Chondrocyte (in vitro differentiated cells): Measurements from ENCODE around the gene RXRA. TPM values are rescaled to one million over a fixed set of nuclear protein-coding genes. Genes with fewer than 3 reads are reported as not detected.

ENCODE experiments used
- DNase-seq: peaks from one replicate; pipeline ENCODE4 v3.0.0; 2021; ENCODE audit warnings: mixed read lengths, low spot score
- H3K27ac Mint-ChIP-seq: one replicate; pipeline ENCODE4 v1.8.0; 2021; ENCODE audit warnings: mild to moderate bottlenecking, moderate library complexity, mixed read lengths; ENCODE audit not compliant: unreplicated experiment
- H3K27me3 Mint-ChIP-seq: 2 replicates; pipeline ENCODE4 v1.8.0; 2021; ENCODE audit warnings: low read depth, mixed read lengths
- H3K36me3 Mint-ChIP-seq: 2 replicates; pipeline ENCODE4 v1.8.0; 2021; ENCODE audit warnings: low read depth, mixed read lengths
- H3K4me1 Mint-ChIP-seq: 2 replicates; pipeline ENCODE4 v1.8.0; 2021; ENCODE audit warnings: low read depth, mild to moderate bottlenecking, mixed read lengths
- H3K4me3 Mint-ChIP-seq: one replicate; pipeline ENCODE4 v1.8.0; 2021; ENCODE audit warnings: mild to moderate bottlenecking, moderate library complexity, mixed read lengths; ENCODE audit not compliant: unreplicated experiment
- H3K9me3 Mint-ChIP-seq: 2 replicates; pipeline ENCODE4 v1.8.0; 2021; ENCODE audit warnings: low read depth, mixed read lengths
- total RNA-seq: library from RNA; stranded (reverse); gene quantifications from 3 replicates; pipeline ENCODE4 v1.2.1, GENCODE V29; 2021
- TF ChIP-seq, protein P1 (sequence below): fragments of 200-600 bp; sonication (generic); IDR thresholded peaks from 2 replicates; pipeline ENCODE4 v1.5.0; 2021; ENCODE audit warnings: antibody characterized with exemption, mild to moderate bottlenecking, moderate library complexity

Gene RXRA
- total RNA-seq, 1 donor from 2014 or later: 27.3 TPM

DNA sequence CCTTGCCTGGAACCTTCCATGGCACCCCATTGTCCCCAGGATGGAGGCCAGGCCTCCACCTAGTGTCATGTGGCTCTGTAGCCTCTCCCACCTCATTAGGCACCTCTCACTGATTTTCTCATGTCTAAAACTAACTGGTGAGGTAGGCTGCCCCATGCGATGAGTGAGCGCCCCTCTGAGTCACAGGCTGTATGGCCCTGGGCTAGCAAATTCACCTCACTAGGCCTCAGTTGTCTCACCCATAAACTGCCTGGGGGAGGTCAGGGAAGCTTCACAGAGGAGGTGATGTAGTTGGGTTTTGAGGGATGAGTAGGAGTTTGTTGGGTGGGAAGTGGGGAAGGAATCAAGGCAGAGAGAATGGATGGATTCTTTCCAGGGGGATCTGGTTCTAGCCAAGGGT, 8.8 kb downstream of the RXRA start:
- DNase-seq: no peak
- TF ChIP-seq, protein P1, sequence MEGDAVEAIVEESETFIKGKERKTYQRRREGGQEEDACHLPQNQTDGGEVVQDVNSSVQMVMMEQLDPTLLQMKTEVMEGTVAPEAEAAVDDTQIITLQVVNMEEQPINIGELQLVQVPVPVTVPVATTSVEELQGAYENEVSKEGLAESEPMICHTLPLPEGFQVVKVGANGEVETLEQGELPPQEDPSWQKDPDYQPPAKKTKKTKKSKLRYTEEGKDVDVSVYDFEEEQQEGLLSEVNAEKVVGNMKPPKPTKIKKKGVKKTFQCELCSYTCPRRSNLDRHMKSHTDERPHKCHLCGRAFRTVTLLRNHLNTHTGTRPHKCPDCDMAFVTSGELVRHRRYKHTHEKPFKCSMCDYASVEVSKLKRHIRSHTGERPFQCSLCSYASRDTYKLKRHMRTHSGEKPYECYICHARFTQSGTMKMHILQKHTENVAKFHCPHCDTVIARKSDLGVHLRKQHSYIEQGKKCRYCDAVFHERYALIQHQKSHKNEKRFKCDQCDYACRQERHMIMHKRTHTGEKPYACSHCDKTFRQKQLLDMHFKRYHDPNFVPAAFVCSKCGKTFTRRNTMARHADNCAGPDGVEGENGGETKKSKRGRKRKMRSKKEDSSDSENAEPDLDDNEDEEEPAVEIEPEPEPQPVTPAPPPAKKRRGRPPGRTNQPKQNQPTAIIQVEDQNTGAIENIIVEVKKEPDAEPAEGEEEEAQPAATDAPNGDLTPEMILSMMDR: no peak
- Mint-ChIP-seq H3K4me3 (no peak overlapping the region), H3K27ac (no peak overlapping the region), H3K27me3 (no peaks in the 10 kb centered on the region), H3K4me1 (peaks cover 22% of the 10 kb centered on the region), H3K36me3 (no peaks in the 10 kb centered on the region), H3K9me3 (no peaks in the 10 kb centered on the region)

DNA sequence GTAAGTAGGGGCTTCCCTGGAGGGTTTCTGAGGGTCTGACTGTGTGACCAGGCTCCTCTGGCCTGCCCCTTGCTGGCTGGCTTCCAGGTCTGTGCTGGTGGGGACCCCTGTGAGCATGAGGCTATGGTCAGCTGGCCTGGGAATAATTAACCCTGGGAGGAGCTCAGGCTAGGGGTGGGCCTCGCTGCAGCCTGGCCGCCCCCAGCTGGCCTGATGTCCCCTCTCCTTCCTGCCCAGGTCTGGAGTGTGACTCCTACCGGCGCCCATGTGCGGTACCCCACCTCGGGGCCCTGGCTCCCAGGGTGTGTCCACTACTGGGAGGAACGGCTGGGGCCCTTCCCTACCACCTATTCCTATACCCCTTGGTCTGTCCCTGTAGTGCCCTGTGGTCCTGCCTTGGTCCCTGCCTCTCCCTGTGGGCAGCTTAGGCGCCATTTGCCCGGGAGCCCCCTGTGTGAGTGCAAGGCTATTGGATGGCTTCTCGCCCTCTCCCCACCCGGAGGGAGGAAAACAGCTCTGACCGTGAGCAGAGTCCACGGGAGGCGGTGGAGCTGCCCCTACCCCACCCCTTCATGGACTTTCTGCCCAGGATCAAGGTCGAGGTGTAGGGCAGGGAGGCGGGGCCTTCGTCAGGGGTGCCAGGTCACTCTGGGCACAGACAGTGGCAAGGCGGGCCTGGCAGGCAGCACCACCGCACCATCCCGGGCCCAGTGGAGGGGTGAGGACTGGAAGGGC, 9.4 kb downstream of the RXRA start:
- no peaks in the 10 kb centered on the region for H3K27me3 Mint-ChIP-seq
- H3K27ac Mint-ChIP-seq: no peak overlapping the region
- DNase-seq: no peak
- H3K4me3 Mint-ChIP-seq: no peak overlapping the region
- H3K4me1 Mint-ChIP-seq: peaks cover 17% of the 10 kb centered on the region
- TF ChIP-seq, protein P1: no peak
- H3K36me3 Mint-ChIP-seq: no peaks in the 10 kb centered on the region
- no peaks in the 10 kb centered on the region for H3K9me3 Mint-ChIP-seq

DNA sequence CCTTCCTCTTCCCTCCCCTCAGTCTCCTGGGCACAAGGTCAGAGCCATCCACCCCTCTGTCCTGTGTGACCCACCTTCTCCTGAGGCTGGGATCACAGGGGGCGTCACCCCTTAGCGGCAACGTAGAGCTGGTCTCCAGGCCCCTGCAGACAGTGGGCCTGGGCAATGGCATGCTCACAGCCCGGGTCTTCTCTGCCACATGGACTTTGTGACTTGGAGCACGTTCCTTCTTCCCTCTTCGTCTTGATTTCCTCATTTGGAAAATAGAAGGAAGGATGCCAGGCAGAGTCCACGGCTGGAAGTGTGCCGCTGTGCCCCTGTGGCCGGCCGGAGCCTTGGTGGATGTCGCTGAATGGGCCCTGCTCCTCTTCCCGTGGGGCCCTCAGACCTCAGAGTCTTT, 10.0 kb downstream of the RXRA start:
- Mint-ChIP-seq H3K4me1 (peaks cover 18% of the 10 kb centered on the region), H3K27ac (no peak overlapping the region), H3K9me3 (no peaks in the 10 kb centered on the region), H3K27me3 (no peaks in the 10 kb centered on the region), H3K4me3 (no peak overlapping the region), H3K36me3 (no peaks in the 10 kb centered on the region)
- DNase-seq: no peak
- TF ChIP-seq, protein P1: no peak

DNA sequence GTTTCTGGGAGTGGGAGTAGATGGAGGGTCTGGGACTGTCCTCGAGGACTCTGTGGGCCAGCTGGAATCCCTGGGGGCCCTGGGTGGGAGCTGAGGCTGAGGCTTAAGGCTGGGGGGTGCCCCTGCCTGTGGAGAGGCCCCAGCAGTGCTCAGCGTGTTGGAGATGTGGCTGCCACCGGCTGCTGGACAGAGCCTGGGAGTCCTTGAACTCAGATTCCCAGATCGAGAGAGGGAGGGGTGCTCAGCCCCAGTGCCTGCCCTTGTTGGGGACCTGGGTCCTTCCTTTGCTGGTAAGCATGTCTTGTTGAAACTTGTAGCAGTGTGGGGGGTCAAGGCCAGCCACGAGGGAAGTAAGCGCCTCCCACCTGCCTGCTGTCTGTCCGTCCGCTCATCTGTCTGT, 10.7 kb downstream of the RXRA start:
- Mint-ChIP-seq H3K27ac (no peak overlapping the region), H3K4me3 (no peak overlapping the region), H3K36me3 (no peaks in the 10 kb centered on the region), H3K9me3 (no peaks in the 10 kb centered on the region), H3K27me3 (no peaks in the 10 kb centered on the region), H3K4me1 (peaks cover 24% of the 10 kb centered on the region)
- no peak for DNase-seq
- TF ChIP-seq, protein P1: no peak

DNA sequence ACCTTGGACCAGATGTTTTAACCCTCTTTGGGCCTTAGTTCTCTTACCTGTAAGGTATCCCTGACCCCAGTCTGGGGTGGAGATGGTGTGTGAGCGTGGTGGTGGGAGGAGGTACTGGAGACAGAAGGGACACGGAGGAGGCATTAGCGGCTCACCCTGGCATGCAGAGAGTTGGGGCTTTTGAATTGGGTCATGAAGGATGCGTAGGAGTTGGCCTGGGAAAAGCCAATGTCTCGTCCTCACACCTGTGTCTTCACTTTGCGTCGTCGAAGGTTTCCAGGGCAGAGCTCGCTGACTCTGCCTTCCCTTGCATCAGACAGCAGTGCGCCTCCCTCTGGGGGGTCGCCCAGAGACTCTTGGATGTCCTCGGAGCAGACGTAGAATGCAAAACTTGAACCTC, 11.2 kb downstream of the RXRA start:
- Mint-ChIP-seq H3K27me3 (no peaks in the 10 kb centered on the region), H3K4me1 (peaks cover 26% of the 10 kb centered on the region), H3K4me3 (no peak overlapping the region), H3K9me3 (no peaks in the 10 kb centered on the region), H3K27ac (no peak overlapping the region), H3K36me3 (no peaks in the 10 kb centered on the region)
- no peak for DNase-seq
- TF ChIP-seq, protein P1: no peak
